ENCODE measurements around the gene HBD.

Gene HBD

DNA sequence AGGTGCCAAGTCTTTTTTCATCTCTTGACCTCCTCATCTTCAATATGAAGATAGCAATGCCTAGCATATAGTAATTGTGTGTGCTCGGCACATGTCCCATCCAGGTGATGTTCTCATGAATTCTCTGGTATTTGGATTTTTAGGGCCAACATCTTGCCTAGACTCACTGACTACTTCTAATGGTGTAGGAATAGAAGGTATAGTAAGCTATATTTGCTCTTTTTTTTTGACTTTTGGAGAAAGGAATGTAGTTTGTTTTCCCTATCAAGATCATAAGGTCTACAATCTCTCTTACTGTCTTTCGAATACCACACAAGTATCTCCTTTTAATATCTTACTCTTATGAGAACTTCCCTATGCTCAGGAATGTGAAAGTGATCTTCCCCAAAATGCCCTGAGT is 3.2 kb downstream of the HBD start:
- DNase-seq = no peak

DNA sequence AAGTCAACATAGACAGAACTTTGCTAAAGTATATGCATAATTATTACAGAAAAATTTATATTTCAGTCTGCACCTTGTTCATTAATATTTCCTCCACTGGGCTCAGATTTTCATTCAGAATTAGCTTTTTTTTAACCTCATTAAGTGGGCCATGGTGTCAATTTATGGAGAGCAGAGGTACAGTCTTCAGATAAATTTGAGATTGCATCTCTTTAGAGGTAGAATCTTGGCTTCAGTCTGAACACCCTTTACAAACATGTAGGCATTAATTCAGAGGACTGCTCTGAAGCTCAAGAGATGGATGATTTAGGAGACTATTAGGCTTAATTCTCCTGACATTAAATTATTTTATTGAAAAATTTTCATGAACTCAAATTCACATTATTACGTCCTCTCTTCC is 4.0 kb downstream of the HBD start:
- no peak for DNase-seq

DNA sequence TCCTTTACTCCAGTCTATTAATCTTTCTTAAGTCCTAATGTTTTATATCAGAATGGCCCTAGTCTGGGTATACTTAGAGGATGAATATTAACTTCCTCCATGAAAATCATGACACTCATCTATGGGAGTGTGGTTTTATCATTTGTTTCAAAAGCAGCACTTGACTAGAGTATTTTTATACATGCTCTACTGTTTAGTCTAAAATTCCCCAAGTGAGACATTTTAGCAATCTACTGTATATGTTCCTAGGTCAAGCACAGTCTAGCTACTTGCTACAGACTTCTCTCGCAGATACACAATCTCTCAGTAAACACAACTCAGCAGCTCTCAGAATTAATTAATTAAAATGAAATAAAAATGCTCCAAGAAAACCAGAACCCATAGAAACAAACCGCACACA is 4.5 kb downstream of the HBD start:
- DNase-seq = no peak

DNA sequence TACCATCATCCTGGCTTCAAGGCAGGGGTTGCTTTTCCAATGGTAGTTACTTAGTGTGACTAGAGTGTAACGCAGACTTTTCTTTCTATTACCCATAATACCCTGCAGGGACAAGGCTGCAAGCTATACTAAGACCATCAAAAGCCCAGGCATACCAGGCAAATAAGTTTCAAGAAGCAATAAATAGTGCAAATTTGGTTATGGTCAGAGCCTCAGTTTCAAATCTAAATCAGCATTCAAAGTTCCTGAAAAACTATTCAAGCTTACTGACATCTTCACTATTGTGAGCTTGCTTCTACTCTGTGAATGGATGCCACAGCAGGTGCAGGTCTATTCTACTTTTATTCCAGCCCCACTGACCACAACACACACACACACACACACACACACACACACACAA is 4.9 kb downstream of the HBD start:
- DNase-seq = no peak

DNA sequence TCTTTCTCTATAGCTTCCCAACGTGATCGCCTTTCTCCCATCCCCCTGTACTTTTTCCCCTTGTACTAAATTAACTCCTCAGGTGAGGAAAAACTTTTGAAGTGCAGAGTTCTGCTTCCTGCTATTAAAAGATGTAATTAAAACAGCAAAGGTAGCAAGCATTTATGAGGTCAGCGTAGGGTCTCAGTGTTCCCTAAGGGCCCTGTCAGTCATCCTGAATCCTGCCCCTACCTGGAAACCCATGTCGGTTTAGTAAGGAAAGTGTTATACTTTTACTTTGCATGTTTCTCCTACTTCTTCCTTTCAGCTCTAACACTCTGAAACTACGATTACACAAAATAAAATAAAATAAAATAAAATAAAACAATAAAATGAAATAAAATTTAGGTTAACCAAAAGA is 6.2 kb downstream of the HBD start:
- DNase-seq = no peak

DNA sequence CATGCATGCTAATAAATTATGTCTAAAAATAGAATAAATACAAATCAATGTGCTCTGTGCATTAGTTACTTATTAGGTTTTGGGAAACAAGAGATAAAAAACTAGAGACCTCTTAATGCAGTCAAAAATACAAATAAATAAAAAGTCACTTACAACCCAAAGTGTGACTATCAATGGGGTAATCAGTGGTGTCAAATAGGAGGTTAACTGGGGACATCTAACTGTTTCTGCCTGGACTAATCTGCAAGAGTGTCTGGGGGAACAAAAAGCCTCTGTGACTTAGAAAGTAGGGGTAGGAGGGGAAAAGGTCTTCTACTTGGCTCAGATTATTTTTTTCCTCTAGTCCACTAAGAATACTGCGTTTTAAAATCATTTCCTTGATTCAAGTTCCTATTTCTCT is 6.6 kb downstream of the HBD start:
- no peak for DNase-seq

DNA sequence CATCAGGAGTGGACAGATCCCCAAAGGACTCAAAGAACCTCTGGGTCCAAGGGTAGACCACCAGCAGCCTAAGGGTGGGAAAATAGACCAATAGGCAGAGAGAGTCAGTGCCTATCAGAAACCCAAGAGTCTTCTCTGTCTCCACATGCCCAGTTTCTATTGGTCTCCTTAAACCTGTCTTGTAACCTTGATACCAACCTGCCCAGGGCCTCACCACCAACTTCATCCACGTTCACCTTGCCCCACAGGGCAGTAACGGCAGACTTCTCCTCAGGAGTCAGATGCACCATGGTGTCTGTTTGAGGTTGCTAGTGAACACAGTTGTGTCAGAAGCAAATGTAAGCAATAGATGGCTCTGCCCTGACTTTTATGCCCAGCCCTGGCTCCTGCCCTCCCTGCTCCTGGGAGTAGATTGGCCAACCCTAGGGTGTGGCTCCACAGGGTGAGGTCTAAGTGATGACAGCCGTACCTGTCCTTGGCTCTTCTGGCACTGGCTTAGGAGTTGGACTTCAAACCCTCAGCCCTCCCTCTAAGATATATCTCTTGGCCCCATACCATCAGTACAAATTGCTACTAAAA is 7.5 kb downstream of the HBD start, which contains the start of gene HBB:
HBB (minus strand) TSS at position 340 of the 579 bp plus-strand sequence; CDS start at position 290, 50 bp downstream.
- DNase-seq = no peak

DNA sequence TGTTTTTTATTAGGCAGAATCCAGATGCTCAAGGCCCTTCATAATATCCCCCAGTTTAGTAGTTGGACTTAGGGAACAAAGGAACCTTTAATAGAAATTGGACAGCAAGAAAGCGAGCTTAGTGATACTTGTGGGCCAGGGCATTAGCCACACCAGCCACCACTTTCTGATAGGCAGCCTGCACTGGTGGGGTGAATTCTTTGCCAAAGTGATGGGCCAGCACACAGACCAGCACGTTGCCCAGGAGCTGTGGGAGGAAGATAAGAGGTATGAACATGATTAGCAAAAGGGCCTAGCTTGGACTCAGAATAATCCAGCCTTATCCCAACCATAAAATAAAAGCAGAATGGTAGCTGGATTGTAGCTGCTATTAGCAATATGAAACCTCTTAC is 8.8 kb downstream of the HBD start:
- DNase-seq = no peak

DNA sequence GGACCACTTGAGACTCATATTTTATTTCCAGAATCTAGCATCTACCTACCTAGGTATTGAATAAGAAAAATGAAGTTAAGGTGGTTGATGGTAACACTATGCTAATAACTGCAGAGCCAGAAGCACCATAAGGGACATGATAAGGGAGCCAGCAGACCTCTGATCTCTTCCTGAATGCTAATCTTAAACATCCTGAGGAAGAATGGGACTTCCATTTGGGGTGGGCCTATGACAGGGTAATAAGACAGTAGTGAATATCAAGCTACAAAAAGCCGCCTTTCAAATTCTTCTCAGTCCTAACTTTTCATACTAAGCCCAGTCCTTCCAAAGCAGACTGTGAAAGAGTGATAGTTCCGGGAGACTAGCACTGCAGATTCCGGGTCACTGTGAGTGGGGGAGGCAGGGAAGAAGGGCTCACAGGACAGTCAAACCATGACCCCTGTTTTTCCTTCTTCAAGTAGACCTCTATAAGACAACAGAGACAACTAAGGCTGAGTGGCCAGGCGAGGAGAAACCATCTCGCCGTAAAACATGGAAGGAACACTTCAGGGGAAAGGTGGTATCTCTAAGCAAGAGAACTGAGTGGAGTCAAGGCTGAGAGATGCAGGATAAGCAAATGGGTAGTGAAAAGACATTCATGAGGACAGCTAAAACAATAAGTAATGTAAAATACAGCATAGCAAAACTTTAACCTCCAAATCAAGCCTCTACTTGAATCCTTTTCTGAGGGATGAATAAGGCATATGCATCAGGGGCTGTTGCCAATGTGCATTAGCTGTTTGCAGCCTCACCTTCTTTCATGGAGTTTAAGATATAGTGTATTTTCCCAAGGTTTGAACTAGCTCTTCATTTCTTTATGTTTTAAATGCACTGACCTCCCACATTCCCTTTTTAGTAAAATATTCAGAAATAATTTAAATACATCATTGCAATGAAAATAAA is 9.5 kb downstream of the HBD start:
- DNase-seq = no peak

DNA sequence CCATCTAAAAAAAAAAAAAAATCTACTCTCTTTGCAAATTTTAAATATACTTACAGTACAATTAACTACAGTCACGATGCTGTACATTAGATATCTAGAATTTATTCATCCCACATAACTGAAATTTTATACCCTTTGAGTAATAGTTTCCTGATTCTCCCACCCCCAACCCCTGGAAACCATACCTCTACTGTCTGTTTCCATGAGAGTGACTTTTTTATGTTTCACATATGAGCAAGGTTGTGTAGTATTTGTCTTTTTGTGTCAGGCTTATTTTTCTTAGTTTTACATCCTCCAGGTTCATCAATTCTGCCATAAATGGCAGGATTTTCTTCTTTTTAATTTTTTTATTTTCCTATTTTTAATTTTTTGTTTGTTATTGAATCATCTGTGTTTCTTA is 10.6 kb downstream of the HBD start:
- DNase-seq = no peak

DNA sequence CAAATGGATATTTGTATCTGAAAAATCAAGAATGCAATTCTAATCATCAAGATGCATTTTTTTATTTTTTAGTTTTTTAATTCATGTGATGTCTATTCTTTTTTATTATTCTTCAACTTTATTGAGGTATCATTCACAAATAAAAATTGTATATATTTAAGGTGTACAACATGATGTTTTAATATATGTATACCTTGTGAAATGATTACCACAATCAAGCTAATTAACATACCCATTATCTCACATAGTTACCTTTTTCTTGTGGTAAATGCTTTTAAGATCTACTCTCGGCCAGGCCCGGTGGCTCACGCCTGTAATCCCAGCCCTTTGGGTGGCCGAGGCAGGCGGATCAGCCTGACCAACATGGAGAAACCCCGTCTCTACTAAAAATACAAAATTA is 11.1 kb downstream of the HBD start:
- no peak for DNase-seq

DNA sequence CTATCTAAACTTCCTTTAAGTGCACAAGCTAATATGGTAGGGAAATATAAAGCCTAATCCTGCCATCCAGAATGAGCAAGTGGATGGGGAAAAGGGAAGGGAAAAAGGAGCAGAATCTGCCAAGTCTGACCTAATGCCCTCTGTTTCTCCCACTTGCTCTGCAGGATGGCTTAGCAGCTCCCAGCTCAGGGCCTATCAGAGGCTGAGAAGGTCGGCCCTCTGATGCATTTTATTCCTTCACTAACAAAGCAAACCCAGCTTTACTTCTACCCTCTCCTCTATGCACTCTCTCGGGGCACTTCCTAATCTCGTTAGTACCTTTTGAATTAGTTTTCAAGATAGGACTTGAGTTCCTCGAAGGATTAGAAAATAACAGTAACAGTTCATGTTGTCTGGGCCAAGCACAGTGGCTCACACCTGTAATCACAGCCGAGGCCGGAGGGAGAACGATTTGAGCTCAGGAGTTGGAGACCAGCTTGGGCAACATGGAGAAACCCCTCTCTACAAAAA is 23.9 kb downstream of the HBD start:
- no peak for DNase-seq

DNA sequence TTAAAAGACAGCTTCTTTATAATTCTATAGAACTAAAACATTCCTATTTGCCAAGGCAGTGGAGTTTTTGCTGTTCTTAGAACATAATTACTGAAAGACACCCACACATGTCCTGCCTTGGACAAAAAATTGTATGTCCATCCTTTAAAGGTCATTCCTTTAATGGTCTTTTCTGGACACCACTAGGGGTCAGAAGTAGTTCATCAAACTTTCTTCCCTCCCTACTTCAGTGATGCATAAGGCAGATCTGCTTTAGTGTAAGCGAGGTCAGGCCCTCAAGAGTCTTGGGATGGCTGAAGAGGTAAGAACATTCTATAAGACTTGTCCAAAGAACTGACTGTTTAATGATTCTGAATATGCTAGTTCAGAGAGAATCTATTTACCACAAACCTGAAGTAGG is 29.5 kb downstream of the HBD start:
- no peak for DNase-seq

DNA sequence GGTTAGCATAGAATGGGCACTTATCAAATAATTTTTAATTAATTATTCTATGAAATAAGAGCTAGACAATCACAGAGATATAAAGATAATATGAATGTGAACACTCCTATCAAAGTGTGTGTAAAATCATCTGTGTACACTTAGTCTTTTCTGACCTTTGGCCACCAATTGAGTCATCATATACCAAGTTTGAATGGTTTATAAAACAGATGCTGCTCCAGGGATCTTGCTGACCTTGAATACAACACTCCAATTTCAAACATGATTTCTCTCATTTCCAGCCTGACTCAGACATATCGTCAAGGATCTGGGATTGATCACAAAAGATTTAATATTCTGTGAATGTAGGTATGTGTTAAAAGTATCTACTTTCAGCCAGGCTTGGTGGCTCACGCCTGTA is 30.9 kb downstream of the HBD start:
- no peak for DNase-seq

DNA sequence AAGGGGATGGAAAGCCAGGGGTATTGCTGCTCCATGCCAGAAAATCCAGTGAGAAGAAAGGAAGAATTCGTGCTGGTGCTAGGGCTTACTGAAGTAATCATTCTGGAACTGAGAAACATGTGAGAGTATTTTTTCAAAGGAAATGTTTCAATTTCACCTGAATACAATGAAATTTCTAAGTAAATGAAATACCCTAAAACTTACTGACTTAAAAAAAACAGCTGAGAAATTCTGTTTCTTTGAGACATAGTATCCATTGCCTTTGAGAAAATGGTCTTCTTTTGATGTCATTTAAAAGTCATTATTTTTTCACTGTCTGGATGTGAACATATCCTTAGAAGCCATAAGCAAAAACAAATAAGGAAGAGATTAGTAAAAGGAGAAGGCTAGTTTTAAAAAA is 33.7 kb downstream of the HBD start, which contains the start of gene OR51V1:
OR51V1 (minus strand) TSS at position 101 of the 400 bp plus-strand sequence; CDS start at position 101, 0 bp downstream.
- no peak for DNase-seq

DNA sequence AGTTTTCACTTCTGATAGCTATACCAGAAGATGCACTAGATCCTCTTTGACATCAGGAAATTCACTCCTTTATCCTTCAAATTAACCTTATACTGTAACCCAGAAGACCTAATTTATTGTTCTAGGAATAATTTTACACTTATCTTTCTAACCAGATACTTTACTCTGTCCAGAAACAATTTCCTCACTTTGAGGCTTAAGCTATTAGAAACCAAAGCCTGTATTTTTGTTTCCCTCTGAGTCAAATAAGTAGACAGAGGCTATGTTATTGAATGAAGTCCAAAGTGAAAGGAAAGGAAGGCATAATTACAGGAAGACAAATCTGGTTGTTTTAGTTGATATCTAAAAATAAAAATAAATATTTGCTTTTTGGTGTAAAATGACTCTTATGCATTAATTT is 36.0 kb downstream of the HBD start:
- no peak for DNase-seq

DNA sequence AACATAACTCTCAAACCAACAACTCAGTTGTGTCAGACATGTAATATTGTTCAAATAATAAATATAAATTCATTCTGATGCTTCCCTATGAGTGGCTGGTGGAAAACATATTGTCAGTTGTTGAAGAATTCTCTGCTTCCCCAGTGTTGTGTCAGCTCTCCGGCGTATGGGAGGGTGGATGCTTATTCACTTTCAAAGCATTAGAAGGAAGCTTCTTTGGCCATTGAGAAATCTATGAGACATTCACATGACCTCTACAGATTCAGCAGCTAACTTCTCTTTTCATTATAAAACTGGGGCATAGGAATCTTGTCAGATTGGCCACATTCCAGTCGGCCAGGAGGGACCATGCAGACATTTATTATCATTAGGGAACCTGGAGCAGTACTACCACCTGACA is 36.7 kb downstream of the HBD start:
- no peak for DNase-seq

DNA sequence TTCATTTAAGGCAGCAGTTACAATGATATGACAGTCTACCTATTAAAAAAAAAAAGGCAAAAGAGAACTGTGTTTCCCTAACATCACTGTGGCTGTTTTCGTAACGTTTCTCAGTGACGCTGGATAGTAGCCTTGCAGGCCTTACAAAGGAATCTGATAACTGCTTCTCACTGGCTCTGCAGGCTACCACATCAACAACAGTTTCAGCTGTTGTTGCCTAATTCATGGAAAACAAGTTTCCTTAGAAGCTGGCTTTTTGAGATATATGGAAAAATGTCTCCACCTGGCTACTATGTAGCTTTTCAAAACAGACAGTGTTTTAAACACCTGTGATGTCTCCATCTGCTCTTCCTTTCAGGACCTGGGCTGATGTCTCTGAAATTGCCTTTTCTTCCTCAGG is 37.6 kb downstream of the HBD start:
- no peak for DNase-seq

DNA sequence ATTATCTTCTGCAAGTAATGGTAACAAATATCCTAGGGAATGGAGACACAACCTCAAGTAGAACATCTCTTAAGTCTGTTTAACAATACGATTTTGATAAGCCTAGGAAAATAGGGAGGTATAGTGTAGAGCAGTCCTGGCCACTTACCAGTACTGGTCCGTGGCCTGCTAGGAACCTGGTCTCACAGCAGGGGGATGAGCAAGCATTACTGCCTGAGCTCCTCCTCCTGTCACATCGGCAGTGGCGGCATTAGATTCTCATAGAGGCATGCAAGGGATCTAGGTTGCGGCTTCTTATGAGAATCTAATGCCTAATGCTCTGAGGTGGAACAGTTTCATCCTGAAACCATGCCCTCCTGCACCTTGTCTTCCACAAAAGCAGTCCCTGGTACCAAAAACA is 38.2 kb downstream of the HBD start:
- DNase-seq = no peak

DNA sequence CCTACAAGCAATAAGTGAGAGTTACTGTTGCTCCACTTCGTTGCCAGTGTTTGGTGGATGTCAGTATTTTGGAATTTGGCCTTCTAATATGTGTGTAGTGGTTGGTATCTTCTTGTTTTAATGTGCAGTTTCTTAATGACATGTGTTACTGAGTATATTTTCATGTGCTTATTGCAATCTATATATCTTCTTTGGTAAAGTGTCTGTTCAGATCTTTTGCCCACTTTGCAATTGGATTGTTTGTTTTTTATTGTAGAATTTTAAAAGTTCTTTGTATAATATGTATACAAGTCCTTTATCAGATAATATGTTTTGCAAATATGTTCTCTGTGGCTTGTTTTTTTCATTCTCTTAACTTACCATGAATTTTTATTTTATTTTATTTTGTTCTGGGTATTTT is 41.5 kb downstream of the HBD start:
- no peak for DNase-seq

DNA sequence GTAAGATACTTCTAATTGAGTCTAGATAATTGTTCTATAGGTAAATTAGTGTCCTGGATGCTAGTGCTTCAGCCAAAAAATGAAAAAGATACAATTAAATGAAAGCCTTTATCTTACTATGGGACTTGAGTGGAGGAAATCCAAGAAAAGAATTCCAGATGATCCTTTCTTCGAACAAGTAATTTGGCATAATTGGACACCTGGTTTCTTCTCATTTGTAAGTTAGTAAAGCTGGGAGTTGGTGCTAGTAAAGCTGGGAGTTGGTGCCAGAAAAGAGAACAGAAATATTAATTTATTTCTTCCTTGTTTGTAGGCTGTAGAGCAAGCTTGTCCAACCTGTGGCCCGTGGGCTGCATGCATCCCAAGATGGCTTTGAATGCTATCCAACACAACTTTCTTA is 46.1 kb downstream of the HBD start:
- no peak for DNase-seq

All from activated gamma-delta T cell treated with Interleukin-2 at 50 U/mL for 16 hours (primary cell).